Activated T-cell treated with anti-CD3 and anti-CD28 coated beads, Interleukin-2, amount 50 U/mL, for 72 hours (primary cell): ENCODE data around the gene GPI. TPM values are rescaled to one million over a fixed set of nuclear protein-coding genes. Genes with fewer than 3 reads are reported as not detected.

Experiments
- ATAC-seq, 2 donors: fragments of 150-1000 bp; cut with Tn5 transposase; replicated peaks in 1 of 2; 2 replicates each; pipeline ENCODE4 v1.10.0; 2021; ENCODE audit warnings: moderate library complexity in 2 of 2, mild to moderate bottlenecking in 1 of 2
- DNase-seq, 2 donors: peaks; one replicate each; pipeline ENCODE4 v3.0.0; 2021 to 2022; ENCODE audit warnings: mixed read lengths in 1 of 2
- H3K27ac Mint-ChIP-seq: one replicate; pipeline ENCODE4 v1.8.0; 2022; ENCODE audit warnings: mild to moderate bottlenecking, moderate library complexity, mixed read lengths
- H3K27me3 Mint-ChIP-seq: one replicate; pipeline ENCODE4 v1.8.0; 2022; ENCODE audit warnings: low read depth, mixed read lengths
- H3K36me3 Mint-ChIP-seq, 2 donors: one replicate each; pipeline ENCODE4 v1.8.0; 2022; ENCODE audit warnings: mixed read lengths in 2 of 2, mild to moderate bottlenecking in 1 of 2; ENCODE audit not compliant: insufficient read depth in 2 of 2
- H3K4me1 Mint-ChIP-seq: one replicate; pipeline ENCODE4 v1.8.0; 2022; ENCODE audit warnings: low read depth, mixed read lengths
- H3K4me3 Mint-ChIP-seq, 2 donors: one replicate each; pipeline ENCODE4 v1.8.0; 2022; ENCODE audit warnings: mild to moderate bottlenecking in 2 of 2, mixed read lengths in 2 of 2, moderate library complexity in 2 of 2
- H3K9me3 Mint-ChIP-seq, 2 donors: one replicate each; pipeline ENCODE4 v1.8.0; 2022; ENCODE audit warnings: mixed read lengths in 2 of 2
- total RNA-seq, 2 donors: library from RNA; stranded (reverse); gene quantifications; one replicate each; pipeline ENCODE4 v1.2.3, GENCODE V29; 2022

GPI gene
- total RNA-seq, 2 donors from 2014 or later: 240 to 282 TPM

DNA sequence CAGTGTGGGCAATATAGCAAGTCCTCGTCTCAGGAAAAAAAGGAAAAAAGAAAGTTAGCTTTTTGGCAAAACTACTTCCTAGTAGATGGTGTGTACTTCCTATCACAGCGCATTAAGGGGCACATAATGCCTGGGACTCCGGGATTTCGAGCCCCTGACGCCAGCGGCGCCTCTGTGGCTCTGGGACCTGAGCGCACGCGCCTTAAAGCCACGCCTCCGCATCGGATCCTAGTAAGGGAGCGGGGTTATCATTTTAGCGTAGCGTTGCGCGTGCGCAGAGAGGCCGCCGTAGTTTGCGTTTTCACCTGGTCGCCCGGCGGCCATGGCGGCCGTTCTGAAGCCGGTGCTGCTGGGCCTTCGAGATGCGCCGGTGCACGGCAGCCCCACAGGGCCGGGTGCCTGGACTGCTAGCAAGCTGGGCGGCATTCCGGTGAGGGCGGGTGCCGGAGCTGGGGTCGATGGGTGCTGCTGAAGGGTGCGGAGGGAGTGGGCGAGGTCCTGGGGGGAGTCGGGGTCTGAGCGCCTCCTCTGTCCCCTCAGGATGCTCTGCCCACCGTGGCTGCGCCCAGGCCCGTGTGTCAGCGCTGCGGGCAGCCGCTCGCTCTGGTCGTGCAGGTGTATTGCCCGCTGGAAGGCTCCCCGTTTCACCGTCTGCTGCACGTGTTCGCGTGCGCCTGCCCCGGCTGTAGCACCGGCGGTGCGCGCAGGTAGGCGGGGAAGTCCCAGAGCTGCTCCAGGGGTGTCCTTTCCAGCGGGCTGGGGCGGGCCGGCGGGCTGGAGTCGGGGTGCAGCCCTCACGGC, 39.3 kb downstream of the GPI start, which contains the start of gene PDCD2L:
Gene PDCD2L (plus strand): TSS at position 291 of the 801 bp plus-strand sequence. CDS start 32 bp downstream, at position 323.
- H3K4me1 Mint-ChIP-seq: peaks cover 19% of the 10 kb centered on the region
- no peaks in the 10 kb centered on the region for H3K27me3 Mint-ChIP-seq
- H3K36me3 Mint-ChIP-seq: peaks cover 8% of the 10 kb centered on the region in 2 donors
- ATAC-seq (peak; percentile 94 to 95), DNase-seq (peak; percentile 93 to 96)
- H3K9me3 Mint-ChIP-seq: no peaks in the 10 kb centered on the region
- H3K4me3 Mint-ChIP-seq: peak within 1 kb of the TSS; percentile 98 to 99
- peak within 1 kb of the TSS; percentile 86 for H3K27ac Mint-ChIP-seq

DNA sequence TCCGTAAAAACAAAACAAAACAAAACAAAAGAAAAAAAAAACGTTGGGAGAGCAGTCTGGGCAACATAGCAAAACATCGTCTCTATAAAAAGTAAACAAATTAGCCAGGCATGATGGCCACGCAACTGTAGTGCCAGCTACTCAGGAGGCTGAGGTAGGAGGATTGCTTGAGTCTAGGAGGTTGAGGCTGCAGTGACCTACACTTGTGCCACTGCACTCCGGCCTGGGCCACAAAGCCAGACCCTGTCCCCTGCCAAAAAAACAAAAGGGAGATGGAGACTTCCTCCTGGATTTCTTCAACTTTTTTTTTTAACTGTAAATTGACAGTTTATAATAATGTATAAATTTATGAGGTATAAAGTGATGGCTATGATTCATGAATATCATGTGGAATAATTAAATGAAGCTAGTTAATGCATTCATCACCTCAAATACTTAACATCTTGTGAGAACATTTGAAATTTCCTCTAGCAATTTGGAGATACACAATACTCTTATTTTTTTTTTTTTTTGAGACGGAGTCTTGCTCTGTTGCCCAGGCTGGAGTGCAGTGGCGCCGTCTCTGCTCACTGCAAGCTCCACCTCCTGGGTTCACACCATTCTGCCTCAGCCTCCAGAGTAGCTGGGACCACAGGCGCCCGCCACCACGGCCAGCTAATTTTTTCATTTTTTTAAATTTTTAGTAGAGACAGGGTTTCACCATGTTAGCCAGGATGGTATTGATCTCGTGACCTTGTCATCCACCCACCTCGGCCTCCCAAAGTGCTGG, 41.1 kb downstream of the GPI start:
- DNase-seq (no peak), ATAC-seq (no peak)
- H3K36me3 Mint-ChIP-seq: peaks cover 8 to 10% of the 10 kb centered on the region in 2 donors
- H3K4me3 Mint-ChIP-seq: peak overlapping the region in 1 of 2 donors; percentile 98
- H3K27ac Mint-ChIP-seq: peak overlapping the region; percentile 5
- no peaks in the 10 kb centered on the region for H3K27me3 Mint-ChIP-seq
- H3K4me1 Mint-ChIP-seq: peaks cover 19% of the 10 kb centered on the region
- no peaks in the 10 kb centered on the region for H3K9me3 Mint-ChIP-seq

DNA sequence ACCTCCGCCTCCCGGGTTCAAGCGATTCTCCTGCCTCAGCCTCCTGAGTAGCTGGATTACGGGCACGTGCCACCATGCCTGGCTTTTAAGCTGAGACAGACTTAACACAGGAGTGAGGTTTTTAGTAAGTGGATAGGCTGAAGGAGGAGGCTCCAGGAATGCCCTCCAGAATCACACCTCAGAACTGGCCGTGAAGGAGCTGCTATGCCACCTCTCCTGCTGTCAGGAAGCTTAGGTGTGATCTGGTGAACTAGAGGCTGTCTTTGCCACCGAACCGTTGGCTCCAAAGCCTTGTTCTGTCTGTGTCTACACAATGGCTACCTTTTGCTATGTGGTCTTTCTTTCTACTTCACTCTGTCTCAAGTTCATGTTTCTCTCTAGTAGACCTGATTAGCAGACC, 43.4 kb downstream of the GPI start:
- Mint-ChIP-seq H3K4me3 (no peak overlapping the region), H3K4me1 (peaks cover 19% of the 10 kb centered on the region), H3K36me3 (peaks cover 8 to 15% of the 10 kb centered on the region in 2 donors), H3K27ac (no peak overlapping the region), H3K27me3 (no peaks in the 10 kb centered on the region), H3K9me3 (no peaks in the 10 kb centered on the region)
- ATAC-seq: no peak
- no peak for DNase-seq

DNA sequence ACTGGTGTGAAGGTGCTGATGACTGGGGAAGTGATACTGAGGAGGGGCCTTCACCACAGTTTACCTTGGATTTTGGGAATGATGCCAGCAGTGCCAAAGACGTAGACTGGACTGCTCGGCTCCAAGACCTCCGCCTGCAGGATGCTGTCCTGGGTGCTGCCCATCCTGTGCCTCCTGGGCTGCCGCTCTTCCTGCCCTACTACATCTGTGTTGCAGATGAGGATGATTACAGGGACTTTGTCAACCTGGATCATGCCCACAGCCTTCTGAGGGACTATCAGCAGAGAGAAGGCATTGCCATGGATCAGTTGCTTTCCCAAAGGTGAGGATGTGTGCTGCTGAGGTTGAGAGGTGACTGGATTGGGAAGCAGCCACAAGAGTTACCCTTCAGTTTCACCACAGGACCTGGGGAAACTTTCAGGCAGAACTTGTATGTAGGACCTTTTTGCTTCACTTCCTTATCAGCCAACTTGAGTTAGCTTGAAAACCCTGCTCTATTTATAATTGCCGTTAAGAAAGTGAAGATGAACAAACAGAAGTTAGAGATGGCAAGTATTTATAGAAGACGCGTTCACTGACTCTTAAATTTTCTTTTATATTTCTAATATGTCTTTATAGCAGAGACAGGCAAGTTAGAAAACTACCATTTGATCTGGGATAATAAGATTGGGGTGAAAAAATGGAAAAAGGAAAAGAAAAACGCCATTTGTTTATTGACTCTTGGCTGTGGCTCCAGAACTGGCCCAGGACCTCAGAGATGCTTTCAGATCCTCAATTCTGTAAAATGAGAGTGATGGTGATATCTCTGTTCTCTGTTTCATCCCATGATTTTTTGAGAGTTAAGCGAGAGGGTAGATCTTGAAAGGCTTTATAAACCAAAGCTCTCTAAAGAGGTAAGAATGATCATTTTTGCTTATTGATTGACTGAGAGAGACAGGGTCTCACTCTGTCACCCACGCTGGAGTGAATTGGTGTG, 44.5 kb downstream of the GPI start:
- no peaks in the 10 kb centered on the region for H3K27me3 Mint-ChIP-seq
- H3K27ac Mint-ChIP-seq: no peak overlapping the region
- H3K4me1 Mint-ChIP-seq: peaks cover 19% of the 10 kb centered on the region
- ATAC-seq (no peak), DNase-seq (no peak)
- no peak overlapping the region for H3K4me3 Mint-ChIP-seq
- H3K36me3 Mint-ChIP-seq: peaks cover 8 to 17% of the 10 kb centered on the region in 2 donors
- H3K9me3 Mint-ChIP-seq: no peaks in the 10 kb centered on the region

DNA sequence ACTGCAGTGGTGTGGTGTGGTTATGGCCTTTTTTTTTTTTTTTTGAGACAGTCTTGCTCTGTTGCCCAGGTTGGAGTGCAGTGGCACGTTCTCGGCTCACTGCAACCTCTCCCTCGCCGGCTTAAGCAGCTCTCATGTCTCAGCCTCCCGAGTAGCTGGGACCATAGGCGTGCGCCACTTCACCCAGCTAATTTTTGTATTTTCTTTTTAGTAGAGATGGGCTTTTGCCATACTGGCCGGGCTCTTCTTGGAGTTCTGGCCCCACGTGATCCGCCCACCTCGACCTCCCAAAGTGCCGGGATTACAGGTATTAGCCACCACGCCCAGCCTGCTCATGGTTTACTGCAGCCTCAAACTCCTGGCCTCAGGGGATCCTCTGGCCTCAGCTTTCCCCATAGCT, 46.2 kb downstream of the GPI start:
- no peak overlapping the region for H3K27ac Mint-ChIP-seq
- no peaks in the 10 kb centered on the region for H3K9me3 Mint-ChIP-seq
- DNase-seq (no peak), ATAC-seq (no peak)
- H3K36me3 Mint-ChIP-seq: peaks cover 8 to 23% of the 10 kb centered on the region in 2 donors
- no peak overlapping the region for H3K4me3 Mint-ChIP-seq
- H3K27me3 Mint-ChIP-seq: no peaks in the 10 kb centered on the region
- H3K4me1 Mint-ChIP-seq: peaks cover 12% of the 10 kb centered on the region

DNA sequence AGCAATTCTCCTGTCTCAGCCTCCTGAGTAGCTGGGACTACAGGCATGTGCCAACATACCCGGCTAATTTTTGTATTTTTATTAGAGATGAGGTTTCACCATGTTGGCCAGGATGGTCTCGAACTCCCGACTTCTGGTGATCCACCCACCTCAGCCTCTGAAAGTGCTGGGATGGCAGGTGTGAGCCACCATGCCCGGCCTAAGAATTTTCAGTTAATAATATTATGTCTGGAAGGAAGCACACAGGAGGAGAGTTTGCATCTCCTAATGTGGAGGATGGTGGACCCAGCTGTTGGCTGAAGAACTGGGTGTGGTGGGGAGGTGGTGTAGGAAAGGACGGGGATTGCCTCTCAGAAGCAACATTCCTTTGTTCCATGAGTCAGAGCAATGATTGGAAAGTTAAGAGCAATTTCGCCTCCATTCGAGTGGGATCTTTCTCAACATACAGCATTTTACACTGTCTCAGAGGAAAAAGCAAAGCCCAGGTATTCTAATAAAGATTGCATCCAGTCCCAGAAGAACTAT, 51.1 kb downstream of the GPI start:
- Mint-ChIP-seq H3K36me3 (peaks cover 2 to 29% of the 10 kb centered on the region in 2 donors), H3K4me1 (peaks cover 5% of the 10 kb centered on the region), H3K27ac (no peak overlapping the region), H3K4me3 (no peak overlapping the region), H3K9me3 (no peaks in the 10 kb centered on the region), H3K27me3 (no peaks in the 10 kb centered on the region)
- ATAC-seq: no peak
- DNase-seq: no peak

DNA sequence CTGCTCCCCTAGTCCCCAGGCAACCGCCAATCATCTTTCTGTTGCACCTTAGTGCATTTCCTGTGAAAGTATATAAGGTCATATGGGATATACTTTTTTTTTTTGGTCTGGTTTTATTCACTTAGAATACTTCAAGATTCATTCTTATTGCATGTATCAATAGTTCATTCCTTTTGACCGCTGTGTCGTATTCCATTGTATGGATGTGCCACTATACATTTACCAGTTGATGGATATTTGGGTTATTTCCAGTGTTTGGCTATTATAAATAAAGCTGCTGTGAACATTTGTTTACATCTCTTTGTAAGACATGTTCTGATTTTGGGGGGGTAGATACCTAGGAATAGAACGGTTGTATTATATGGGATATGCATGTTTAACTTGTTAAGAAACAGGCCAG, 53.3 kb downstream of the GPI start:
- Mint-ChIP-seq H3K36me3 (peaks cover 2 to 26% of the 10 kb centered on the region in 2 donors), H3K27ac (no peak overlapping the region)
- ATAC-seq: no peak

DNA sequence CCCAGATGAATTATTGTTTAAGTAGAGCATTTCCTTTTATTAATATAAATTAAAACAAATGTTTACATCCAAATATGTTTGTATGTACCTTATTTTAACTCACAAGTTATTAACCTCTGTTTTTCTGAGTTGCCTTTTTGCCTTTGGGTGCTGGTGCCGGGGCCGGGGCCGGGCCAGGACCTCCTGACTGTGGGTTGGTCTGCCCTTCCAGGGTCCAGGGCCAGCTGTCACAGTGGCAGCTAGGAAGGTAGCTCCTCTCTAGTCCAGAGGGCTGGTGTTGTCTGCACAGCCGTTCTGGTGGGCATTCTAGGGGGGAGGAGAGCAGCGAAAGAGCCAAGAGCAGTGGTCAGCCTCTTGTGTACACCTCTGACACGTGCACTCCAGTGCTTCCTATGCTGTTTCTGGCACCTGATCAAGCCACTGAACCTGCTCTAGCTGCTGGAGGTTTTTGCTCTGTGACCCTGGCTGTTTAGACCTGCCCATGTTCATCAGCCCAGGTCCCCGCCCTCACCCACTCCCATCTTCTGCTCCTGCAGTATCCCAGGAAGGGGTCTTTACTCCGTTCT, 61.2 kb downstream of the GPI start:
- no peaks in the 10 kb centered on the region for H3K27me3 Mint-ChIP-seq
- no peak overlapping the region for H3K4me3 Mint-ChIP-seq
- peaks cover 26% of the 10 kb centered on the region for H3K4me1 Mint-ChIP-seq
- DNase-seq: no peak
- peaks cover 2 to 11% of the 10 kb centered on the region in 2 donors for H3K36me3 Mint-ChIP-seq
- no peaks in the 10 kb centered on the region for H3K9me3 Mint-ChIP-seq
- no peak overlapping the region for H3K27ac Mint-ChIP-seq
- no peak for ATAC-seq

More for the DNA sequence above, 53.3 kb downstream of the GPI start:
- peaks cover 5% of the 10 kb centered on the region for H3K4me1 Mint-ChIP-seq
- H3K4me3 Mint-ChIP-seq: no peak overlapping the region
- H3K9me3 Mint-ChIP-seq: no peaks in the 10 kb centered on the region
- no peak for DNase-seq
- no peaks in the 10 kb centered on the region for H3K27me3 Mint-ChIP-seq

DNA sequence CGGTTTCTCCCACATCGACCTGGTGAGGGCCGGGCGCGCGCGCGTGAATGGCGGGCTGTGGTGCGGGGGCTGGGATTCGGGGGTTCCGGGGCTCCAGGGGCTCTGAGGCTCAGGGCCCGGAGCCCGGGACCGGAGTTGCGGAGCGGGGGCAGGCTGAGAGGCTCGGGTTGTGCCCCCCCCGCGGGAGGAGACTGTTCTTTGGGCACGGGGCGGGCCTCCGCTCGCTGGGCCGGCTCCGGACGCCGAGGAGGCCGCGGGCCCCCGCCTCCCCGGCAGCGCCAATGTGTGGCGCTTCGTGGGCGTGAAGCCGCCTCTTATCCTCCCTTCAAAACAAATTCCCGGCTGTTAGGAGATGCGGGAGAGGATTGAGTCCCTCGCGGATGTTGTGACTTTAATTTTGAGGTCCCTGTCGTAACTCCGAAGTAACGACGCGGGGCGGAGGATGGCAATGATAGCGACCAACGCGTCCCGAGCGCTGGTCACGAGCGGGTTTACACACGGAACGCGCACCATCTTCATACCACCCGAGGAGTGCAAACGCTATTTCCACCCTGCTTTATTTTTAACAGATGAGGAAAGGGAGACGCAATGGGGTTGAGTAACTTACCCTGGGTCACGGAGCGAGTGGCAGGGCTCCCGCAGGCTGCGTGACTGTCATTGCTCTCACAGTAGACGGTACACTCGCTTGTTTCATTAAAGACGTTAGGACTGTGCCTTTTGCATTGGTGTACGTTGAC, 63.7 kb downstream of the GPI start:
- DNase-seq (peak; percentile 35 to 52), ATAC-seq (peak; percentile 44 to 52)
- H3K27ac Mint-ChIP-seq: peak overlapping the region; percentile 90
- peaks cover 4 to 18% of the 10 kb centered on the region in 2 donors for H3K36me3 Mint-ChIP-seq
- H3K4me3 Mint-ChIP-seq: peak overlapping the region; percentile 88 to 93
- peaks cover 46% of the 10 kb centered on the region for H3K4me1 Mint-ChIP-seq
- H3K27me3 Mint-ChIP-seq: no peaks in the 10 kb centered on the region
- H3K9me3 Mint-ChIP-seq: no peaks in the 10 kb centered on the region

DNA sequence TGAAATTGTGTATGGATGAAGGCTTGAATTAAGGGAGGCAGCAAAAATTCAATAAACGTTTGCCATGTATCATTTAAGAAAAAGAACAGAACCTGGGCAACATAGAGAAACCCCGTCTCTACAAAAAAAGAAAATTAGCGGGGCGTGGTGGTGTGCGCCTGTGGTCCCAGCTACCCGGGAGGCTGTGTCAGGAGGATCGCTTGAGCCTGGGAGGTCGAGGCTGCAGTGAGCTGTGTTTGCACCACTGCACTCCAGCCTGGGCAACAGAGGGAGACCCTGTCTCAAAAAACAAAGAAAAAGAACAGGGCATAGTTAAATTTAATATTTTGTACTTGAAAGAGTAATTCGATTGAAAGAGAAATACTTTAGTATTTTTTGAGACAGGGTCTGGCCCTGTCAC, 64.6 kb downstream of the GPI start:
- Mint-ChIP-seq H3K4me1 (peaks cover 53% of the 10 kb centered on the region), H3K27ac (peak overlapping the region; percentile 73), H3K36me3 (peaks cover 4 to 17% of the 10 kb centered on the region in 2 donors), H3K27me3 (no peaks in the 10 kb centered on the region), H3K4me3 (peak overlapping the region; percentile 88 to 93), H3K9me3 (no peaks in the 10 kb centered on the region)
- ATAC-seq (no peak), DNase-seq (no peak)

DNA sequence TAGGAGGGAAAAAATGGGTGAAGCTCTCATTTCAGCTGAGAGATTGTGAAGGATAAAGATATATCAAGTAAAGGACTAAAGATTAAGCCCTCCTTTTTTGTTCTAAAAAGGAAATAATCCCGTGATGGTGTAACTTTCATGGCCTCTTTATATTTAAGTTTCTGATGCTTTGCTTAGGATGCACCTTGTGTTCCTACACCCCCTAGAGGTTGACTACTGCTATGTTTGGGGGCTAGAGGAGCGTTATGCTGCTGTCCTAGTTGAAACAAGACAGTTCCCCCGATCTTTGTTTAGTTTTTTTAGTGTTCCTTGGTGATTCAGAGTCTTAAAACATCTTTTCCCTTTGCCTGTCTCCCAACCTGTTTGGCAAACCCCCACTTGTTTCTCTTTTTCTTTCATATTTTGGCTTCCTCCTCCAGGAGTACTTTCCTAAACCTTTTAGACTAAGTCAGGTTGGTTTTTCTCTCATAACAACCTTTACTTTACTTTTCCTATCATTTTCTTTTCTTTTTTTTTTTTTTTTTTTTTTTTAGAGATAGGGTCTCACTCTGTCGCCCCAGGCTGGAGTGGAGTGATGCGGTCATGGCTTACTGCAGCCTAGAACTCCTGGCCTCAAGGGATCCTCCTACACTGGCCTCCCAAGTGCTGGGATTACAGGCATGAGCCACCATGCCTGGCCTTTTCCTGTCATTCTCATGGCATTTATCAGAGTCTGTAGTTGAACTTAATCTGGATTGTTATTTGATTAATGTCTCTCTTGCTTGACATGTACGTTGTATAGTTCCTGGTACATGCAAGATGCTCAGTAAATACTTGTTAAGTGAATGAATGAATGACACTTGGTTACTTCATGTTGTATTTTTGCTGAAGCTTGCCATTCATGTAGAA, 66.0 kb downstream of the GPI start:
- ATAC-seq: peak; percentile 53 to 58
- H3K27ac Mint-ChIP-seq: peak overlapping the region; percentile 58
- peaks cover 54% of the 10 kb centered on the region for H3K4me1 Mint-ChIP-seq
- peak overlapping the region; percentile 88 to 93 for H3K4me3 Mint-ChIP-seq
- H3K9me3 Mint-ChIP-seq: no peaks in the 10 kb centered on the region
- peaks cover 4 to 14% of the 10 kb centered on the region in 2 donors for H3K36me3 Mint-ChIP-seq
- no peaks in the 10 kb centered on the region for H3K27me3 Mint-ChIP-seq
- peak; percentile 41 to 57 for DNase-seq
